ENCODE data around the gene NDUFB4.
A peak's percentile ranks its signal among the peaks of the same experiment; 100 is the strongest.

The NDUFB4 gene

GRCh38 chr3:120595788-120596115 is 384 bp upstream of the NDUFB4 start:
- H3K9ac ChIP-seq (ENCODE audit: low read length), result peak overlapping the region; percentile 99
- peak overlapping the region; percentile 60 to 87 for H3K4ac ChIP-seq (ENCODE audit: low read depth in 1 of 2, low read length in 2 of 2)
- no peak for DNase-seq
- H2AFZ ChIP-seq (ENCODE audit: low read depth, low read length), result peak overlapping the region; percentile 66
- no peaks in the 10 kb centered on the region for H3K79me1 ChIP-seq (replicated peaks; ENCODE audit: low read length, poor library complexity, severe bottlenecking)
- 0% methylated on average over 2 of the region's 4 CpGs for WGBS
- H3K27ac ChIP-seq (ENCODE audit: low read length, poor library complexity, severe bottlenecking), result peak overlapping the region; percentile 19
- peak overlapping the region; percentile 75 to 97 for H3K18ac ChIP-seq (ENCODE audit: low read depth in 1 of 2, low read length in 2 of 2)
- no peaks in the 10 kb centered on the region for H3K27me3 ChIP-seq (ENCODE audit: control insufficient read depth in 1 of 2, insufficient read depth in 1 of 2, low read length in 2 of 2)
- H2BK5ac ChIP-seq (ENCODE audit: low read depth, low read length, poor library complexity, severe bottlenecking), result no peak overlapping the region
- peak overlapping the region; percentile 83 for H3K4me2 ChIP-seq (ENCODE audit: low read length, poor library complexity, severe bottlenecking)
- no peak overlapping the region for H2BK12ac ChIP-seq (ENCODE audit: low read length in 2 of 2)
- H2AK5ac ChIP-seq (ENCODE audit: low read length, severe bottlenecking), result no peak overlapping the region
- no peaks in the 10 kb centered on the region for H3K9me3 ChIP-seq (ENCODE audit: control insufficient read depth, low read length)
- H4K8ac ChIP-seq (ENCODE audit: low read length), result peak overlapping the region; percentile 81
- no peak overlapping the region for H2BK120ac ChIP-seq (ENCODE audit: low read depth, low read length)
- no peaks in the 10 kb centered on the region for H3K4me1 ChIP-seq (ENCODE audit: control insufficient read depth, insufficient read depth, low read depth, low read length)
- H3K14ac ChIP-seq (ENCODE audit: low read length in 2 of 2), result no peak overlapping the region
- H2BK15ac ChIP-seq (ENCODE audit: low read depth, poor library complexity, severe bottlenecking), result peak overlapping the region; percentile 63
- H3K36me3 ChIP-seq (ENCODE audit: control insufficient read depth in 1 of 2, insufficient read depth in 2 of 2, low read depth in 1 of 2, low read length in 2 of 2), result peaks cover 4 to 29% of the 10 kb centered on the region in 2 experiments
- no peak overlapping the region for H3K23ac ChIP-seq (ENCODE audit: low read length in 2 of 2)
- H4K91ac ChIP-seq (ENCODE audit: low read length), result peak overlapping the region; percentile 72
- H3K4me3 ChIP-seq (ENCODE audit: insufficient read depth in 1 of 2, low read depth in 1 of 2, low read length in 2 of 2), result peak overlapping the region; percentile 63 to 93

GRCh38 chr3:120596853-120597223 is 702 bp downstream of the NDUFB4 start:
- Histone ChIP-seq H2BK12ac (ENCODE audit: low read length in 2 of 2) (no peak overlapping the region), H3K36me3 (ENCODE audit: control insufficient read depth in 1 of 2, insufficient read depth in 2 of 2, low read depth in 1 of 2, low read length in 2 of 2) (peaks cover 7 to 40% of the 10 kb centered on the region in 2 experiments)
- no CpG with 5 or more reads among the region's 3 CpGs for WGBS

GRCh38 chr3:120597445-120598049 is 1.4 kb downstream of the NDUFB4 start:
- Histone ChIP-seq H3K4me1 (ENCODE audit: control insufficient read depth, insufficient read depth, low read depth, low read length) (peaks cover 2% of the 10 kb centered on the region), H3K4me3 (ENCODE audit: insufficient read depth in 1 of 2, low read depth in 1 of 2, low read length in 2 of 2) (peak overlapping the region in 1 of 2 experiments; percentile 74), H2BK120ac (ENCODE audit: low read depth, low read length) (no peak overlapping the region), H4K8ac (ENCODE audit: low read length) (no peak overlapping the region), H3K79me1 (replicated peaks; ENCODE audit: low read length, poor library complexity, severe bottlenecking) (peaks cover 2% of the 10 kb centered on the region), H2AK5ac (ENCODE audit: low read length, severe bottlenecking) (no peak overlapping the region), H3K27me3 (ENCODE audit: control insufficient read depth in 1 of 2, insufficient read depth in 1 of 2, low read length in 2 of 2) (no peaks in the 10 kb centered on the region), H3K4ac (ENCODE audit: low read depth in 1 of 2, low read length in 2 of 2) (no peak overlapping the region), H2BK12ac (ENCODE audit: low read length in 2 of 2) (no peak overlapping the region), H3K9me3 (ENCODE audit: control insufficient read depth, low read length) (no peaks in the 10 kb centered on the region), H3K14ac (ENCODE audit: low read length in 2 of 2) (no peak overlapping the region), H4K91ac (ENCODE audit: low read length) (no peak overlapping the region), H3K9ac (ENCODE audit: low read length) (peak overlapping the region; percentile 65), H3K23ac (ENCODE audit: low read length in 2 of 2) (no peak overlapping the region), H3K27ac (ENCODE audit: low read length, poor library complexity, severe bottlenecking) (no peak overlapping the region), H2BK15ac (ENCODE audit: low read depth, poor library complexity, severe bottlenecking) (no peak overlapping the region), H3K4me2 (ENCODE audit: low read length, poor library complexity, severe bottlenecking) (peak overlapping the region; percentile 45), H3K36me3 (ENCODE audit: control insufficient read depth in 1 of 2, insufficient read depth in 2 of 2, low read depth in 1 of 2, low read length in 2 of 2) (peaks cover 7 to 46% of the 10 kb centered on the region in 2 experiments), H2BK5ac (ENCODE audit: low read depth, low read length, poor library complexity, severe bottlenecking) (no peak overlapping the region), H3K18ac (ENCODE audit: low read depth in 1 of 2, low read length in 2 of 2) (no peak overlapping the region), H2AFZ (ENCODE audit: low read depth, low read length) (no peak overlapping the region)
- 100% methylated on average over 1 of the region's 1 CpG for WGBS
- peak; percentile 12 for DNase-seq

More at GRCh38 chr3:120596853-120597223, 702 bp downstream of the NDUFB4 start:
- peaks cover 2% of the 10 kb centered on the region for H3K79me1 ChIP-seq (replicated peaks; ENCODE audit: low read length, poor library complexity, severe bottlenecking)
- H2BK120ac ChIP-seq (ENCODE audit: low read depth, low read length), result no peak overlapping the region
- no peak overlapping the region for H2BK5ac ChIP-seq (ENCODE audit: low read depth, low read length, poor library complexity, severe bottlenecking)
- no peak for DNase-seq
- no peak overlapping the region for H4K8ac ChIP-seq (ENCODE audit: low read length)
- H2BK15ac ChIP-seq (ENCODE audit: low read depth, poor library complexity, severe bottlenecking), result no peak overlapping the region
- H2AK5ac ChIP-seq (ENCODE audit: low read length, severe bottlenecking), result no peak overlapping the region
- peak overlapping the region; percentile 79 to 93 for H3K4me3 ChIP-seq (ENCODE audit: insufficient read depth in 1 of 2, low read depth in 1 of 2, low read length in 2 of 2)
- peak overlapping the region; percentile 99 for H3K9ac ChIP-seq (ENCODE audit: low read length)
- peak overlapping the region; percentile 90 for H3K4me2 ChIP-seq (ENCODE audit: low read length, poor library complexity, severe bottlenecking)
- peaks cover 2% of the 10 kb centered on the region for H3K4me1 ChIP-seq (ENCODE audit: control insufficient read depth, insufficient read depth, low read depth, low read length)
- no peak overlapping the region for H3K14ac ChIP-seq (ENCODE audit: low read length in 2 of 2)
- H2AFZ ChIP-seq (ENCODE audit: low read depth, low read length), result no peak overlapping the region
- H4K91ac ChIP-seq (ENCODE audit: low read length), result no peak overlapping the region
- no peak overlapping the region for H3K23ac ChIP-seq (ENCODE audit: low read length in 2 of 2)
- H3K18ac ChIP-seq (ENCODE audit: low read depth in 1 of 2, low read length in 2 of 2), result no peak overlapping the region
- no peak overlapping the region for H3K27ac ChIP-seq (ENCODE audit: low read length, poor library complexity, severe bottlenecking)
- peak overlapping the region in 1 of 2 experiments; percentile 94 for H3K4ac ChIP-seq (ENCODE audit: low read depth in 1 of 2, low read length in 2 of 2)
- no peaks in the 10 kb centered on the region for H3K9me3 ChIP-seq (ENCODE audit: control insufficient read depth, low read length)
- no peaks in the 10 kb centered on the region for H3K27me3 ChIP-seq (ENCODE audit: control insufficient read depth in 1 of 2, insufficient read depth in 1 of 2, low read length in 2 of 2)

GRCh38 chr3:120599211-120599610 is 3.1 kb downstream of the NDUFB4 start:
- Histone ChIP-seq H3K9me3 (ENCODE audit: control insufficient read depth, low read length) (no peaks in the 10 kb centered on the region), H4K91ac (ENCODE audit: low read length) (no peak overlapping the region), H3K79me1 (replicated peaks; ENCODE audit: low read length, poor library complexity, severe bottlenecking) (peaks cover 2% of the 10 kb centered on the region), H2AK5ac (ENCODE audit: low read length, severe bottlenecking) (no peak overlapping the region), H2BK12ac (ENCODE audit: low read length in 2 of 2) (no peak overlapping the region), H2BK15ac (ENCODE audit: low read depth, poor library complexity, severe bottlenecking) (no peak overlapping the region), H3K9ac (ENCODE audit: low read length) (no peak overlapping the region), H2BK120ac (ENCODE audit: low read depth, low read length) (no peak overlapping the region), H3K4me3 (ENCODE audit: insufficient read depth in 1 of 2, low read depth in 1 of 2, low read length in 2 of 2) (no peak overlapping the region), H3K27ac (ENCODE audit: low read length, poor library complexity, severe bottlenecking) (no peak overlapping the region), H3K18ac (ENCODE audit: low read depth in 1 of 2, low read length in 2 of 2) (no peak overlapping the region), H3K4me1 (ENCODE audit: control insufficient read depth, insufficient read depth, low read depth, low read length) (peaks cover 2% of the 10 kb centered on the region), H3K4me2 (ENCODE audit: low read length, poor library complexity, severe bottlenecking) (no peak overlapping the region), H3K4ac (ENCODE audit: low read depth in 1 of 2, low read length in 2 of 2) (no peak overlapping the region), H4K8ac (ENCODE audit: low read length) (no peak overlapping the region), H3K36me3 (ENCODE audit: control insufficient read depth in 1 of 2, insufficient read depth in 2 of 2, low read depth in 1 of 2, low read length in 2 of 2) (peaks cover 7 to 58% of the 10 kb centered on the region in 2 experiments), H2AFZ (ENCODE audit: low read depth, low read length) (no peak overlapping the region), H3K14ac (ENCODE audit: low read length in 2 of 2) (no peak overlapping the region), H2BK5ac (ENCODE audit: low read depth, low read length, poor library complexity, severe bottlenecking) (no peak overlapping the region), H3K27me3 (ENCODE audit: control insufficient read depth in 1 of 2, insufficient read depth in 1 of 2, low read length in 2 of 2) (no peaks in the 10 kb centered on the region), H3K23ac (ENCODE audit: low read length in 2 of 2) (no peak overlapping the region)
- 79% methylated on average over 3 of the region's 3 CpGs for WGBS
- no peak for DNase-seq

Measured in mesenchymal stem cell (in vitro differentiated cells and primary cell).